Testis (tissue), 2 donors: ENCODE data around the gene LSS.

Experiments used
- CTCF ChIP-seq, 3 experiments: fragments of 450-650 bp in 2 of 3; fragments of 200-600 bp in 1 of 3; sonication (generic) in 1 of 3; IDR thresholded peaks; one replicate each; pipeline ENCODE4 v1.5.1; 2016 to 2019; ENCODE audit warnings: antibody characterized with exemption in 3 of 3, mild to moderate bottlenecking in 2 of 3, moderate library complexity in 1 of 3
- POLR2A ChIP-seq: fragments of 450-650 bp; IDR thresholded peaks from one replicate; pipeline ENCODE4 v1.6.1; 2017; ENCODE audit warnings: antibody characterized with exemption, mild to moderate bottlenecking, moderate library complexity

DNA sequence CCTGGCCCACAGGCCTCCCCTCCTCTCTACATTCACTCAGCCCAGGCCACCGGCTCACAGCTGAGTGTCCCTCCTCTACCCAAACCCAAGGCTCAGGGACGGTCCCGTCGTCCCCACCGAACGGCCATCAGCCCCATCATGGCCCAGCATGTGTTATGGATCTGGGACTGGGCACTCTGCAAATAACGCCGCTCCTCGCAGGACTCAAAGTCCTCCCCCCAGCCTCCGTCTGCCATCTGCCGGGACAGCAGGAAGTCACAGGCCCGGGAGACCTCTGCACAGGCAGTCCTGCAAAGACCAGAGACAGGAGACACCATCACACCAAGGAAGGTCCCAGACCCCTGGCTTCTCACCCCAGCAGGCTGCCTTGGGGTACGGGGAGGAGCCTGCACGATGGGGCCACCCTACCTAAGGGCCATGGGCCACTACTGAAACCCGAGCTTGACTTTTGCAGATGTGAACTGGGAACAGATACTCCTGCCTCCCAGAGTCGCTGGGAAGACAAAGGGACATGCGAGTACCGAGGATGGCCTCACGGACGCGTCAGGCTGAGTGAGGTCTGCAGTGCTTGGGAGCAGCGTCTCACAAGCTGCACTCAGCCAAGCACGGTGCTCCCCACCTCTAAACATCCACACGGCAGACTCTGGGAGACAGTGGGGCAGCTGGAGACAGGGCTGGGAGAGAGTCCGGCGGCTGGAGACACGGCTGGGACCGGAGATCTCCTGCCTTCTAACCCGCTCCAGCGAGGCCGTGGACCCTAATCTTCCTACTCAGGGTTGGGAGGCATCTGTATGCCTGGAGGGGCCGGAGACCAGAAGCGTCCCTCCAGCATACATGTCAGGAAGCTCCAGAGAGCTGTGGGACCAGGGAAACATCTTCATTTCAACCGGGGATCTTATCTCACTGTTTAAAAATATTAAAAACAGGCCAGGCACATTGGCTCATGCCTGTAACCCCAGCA, 33.9 kb downstream of the LSS start:
- TF ChIP-seq CTCF (IDR thresholded peaks at IDR 0.05) (no peak), POLR2A (no peak)
